Psoas muscle (tissue), 8 donors: ENCODE results near the gene RPS6KL1. TPM values are rescaled to one million over a fixed set of nuclear protein-coding genes. Genes with fewer than 3 reads are reported as not detected.
A peak's percentile ranks its signal among the peaks of the same experiment; 100 is the strongest.

Experiments
- ATAC-seq, 4 donors: fragments of 200-7000 bp; cut with Tn5 transposase; one replicate each; pipeline ENCODE4 v1.9.1; 2020; ENCODE audit warnings: moderate library complexity in 3 of 4, mild to moderate bottlenecking in 2 of 4
- DNase-seq, 2 donors: peaks; one replicate each; pipeline ENCODE4 v3.0.0-alpha.2; 2020
- H3K27ac ChIP-seq: fragments of 200-600 bp; one replicate; pipeline ENCODE4 v1.8.0; 2022
- H3K27me3 ChIP-seq, 3 donors: fragments of 200-600 bp in 1 of 3; one replicate each; pipeline versions ENCODE4 v1.6.1 to v1.8.0; 2013 to 2022; ENCODE audit warnings: low read length in 2 of 3, mild to moderate bottlenecking in 2 of 3, moderate library complexity in 1 of 3; ENCODE audit not compliant: insufficient read depth in 3 of 3
- H3K36me3 ChIP-seq, 2 donors: fragments of 200-600 bp in 1 of 2; one replicate each; pipeline versions ENCODE4 v1.6.1 to v1.8.0; 2013 to 2022; ENCODE audit warnings: low read depth in 1 of 2, mild to moderate bottlenecking in 1 of 2, moderate library complexity in 1 of 2; ENCODE audit not compliant: insufficient read depth in 1 of 2
- H3K4me1 ChIP-seq: fragments of 200-600 bp; one replicate; pipeline ENCODE4 v1.8.0; 2022
- H3K4me3 ChIP-seq: fragments of 200-600 bp; one replicate; pipeline ENCODE4 v1.8.0; 2022; ENCODE audit warnings: mild to moderate bottlenecking
- H3K9me3 ChIP-seq: fragments of 200-600 bp; one replicate; pipeline ENCODE4 v1.8.0; 2022
- WGBS, 3 donors: extraction: QIAGEN DNeasy Blood & Tissue Kit; methylation state at CpG; one replicate each; pipeline versions ENCODE4 v1.1.6 to v1.1.7; 2013; 5-methylcytosine and 5-hydroxymethylcytosine counted together
- intact Hi-C, 2 donors: fragments of 100-400 bp; cut with DNase I; formaldehyde crosslinking; loops; one replicate each; pipeline versions ENCODE4 v1.11.0 to v1.14.2; 2022
- polyA plus RNA-seq, 3 donors: library from polyadenylated mRNA; stranded (reverse); fragments of 200-250 nt; gene quantifications; one replicate each; pipeline ENCODE4 v1.2.3, GENCODE V29; 2013
- total RNA-seq, 4 donors: library from RNA; stranded (reverse); fragmentation: NEBNext Ultra II Directional in 2 of 4; extraction: Animal tissue kit (Norgen Biotek cat#: 25700) in 2 of 4; gene quantifications; one replicate each; pipeline versions ENCODE4 v1.2.1 to v1.2.4, GENCODE V29; 2021 to 2023
- TF ChIP-seq, protein P1 (sequence below): fragments of 200-600 bp; IDR thresholded peaks from one replicate; pipeline ENCODE4 v1.8.0; 2022; ENCODE audit warnings: antibody characterized with exemption
- donor health status: healthy with polysubstance abuse.
- donor health status: DM: no; HTN: no; CAD: no; lungs with moderate emphysema.
- donor health status: Bipolar disorder and iron deficiency.
- donor health status: healthy.
- donor health status: DM: yes; HTN: yes; CAD: no.
- donor health status: DM: no; HTN: no; CAD: no.
- donor health status: DM: no; HTN: no; CAD: no.
- donor health status: DM: yes; HTN: yes; CAD: no.

RPS6KL1 gene
- total and polyA plus RNA-seq, 7 donors, result 9.4 to 34.1 (median 25.6) TPM

- Histone ChIP-seq H3K4me3 (no peak overlapping the region), H3K9me3 (no peaks in the 10 kb centered on the region), H3K27ac (no peak overlapping the region), H3K4me1 (peaks cover 15% of the 10 kb centered on the region), H3K36me3 (peaks cover 10 to 51% of the 10 kb centered on the region in 2 donors), H3K27me3 (no peaks in the 10 kb centered on the region)
- DNase-seq (no peak), ATAC-seq (peak in 1 of 4 donors; percentile 2)
- WGBS, 3 donors, result 71 to 82% (median 82%) methylated on average over 6 of the region's 6 CpGs
- intact Hi-C loops, result loop anchor here in 1 of 2 donors (5.0 kb wide), 1 partner anchor 43 kb away; no protein-coding TSS in a partner anchor
- TF ChIP-seq, protein P1, sequence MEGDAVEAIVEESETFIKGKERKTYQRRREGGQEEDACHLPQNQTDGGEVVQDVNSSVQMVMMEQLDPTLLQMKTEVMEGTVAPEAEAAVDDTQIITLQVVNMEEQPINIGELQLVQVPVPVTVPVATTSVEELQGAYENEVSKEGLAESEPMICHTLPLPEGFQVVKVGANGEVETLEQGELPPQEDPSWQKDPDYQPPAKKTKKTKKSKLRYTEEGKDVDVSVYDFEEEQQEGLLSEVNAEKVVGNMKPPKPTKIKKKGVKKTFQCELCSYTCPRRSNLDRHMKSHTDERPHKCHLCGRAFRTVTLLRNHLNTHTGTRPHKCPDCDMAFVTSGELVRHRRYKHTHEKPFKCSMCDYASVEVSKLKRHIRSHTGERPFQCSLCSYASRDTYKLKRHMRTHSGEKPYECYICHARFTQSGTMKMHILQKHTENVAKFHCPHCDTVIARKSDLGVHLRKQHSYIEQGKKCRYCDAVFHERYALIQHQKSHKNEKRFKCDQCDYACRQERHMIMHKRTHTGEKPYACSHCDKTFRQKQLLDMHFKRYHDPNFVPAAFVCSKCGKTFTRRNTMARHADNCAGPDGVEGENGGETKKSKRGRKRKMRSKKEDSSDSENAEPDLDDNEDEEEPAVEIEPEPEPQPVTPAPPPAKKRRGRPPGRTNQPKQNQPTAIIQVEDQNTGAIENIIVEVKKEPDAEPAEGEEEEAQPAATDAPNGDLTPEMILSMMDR, result no peak
Observed at GRCh38 chr14:74904635-74905503, 18.2 kb downstream of the RPS6KL1 start.

DNA sequence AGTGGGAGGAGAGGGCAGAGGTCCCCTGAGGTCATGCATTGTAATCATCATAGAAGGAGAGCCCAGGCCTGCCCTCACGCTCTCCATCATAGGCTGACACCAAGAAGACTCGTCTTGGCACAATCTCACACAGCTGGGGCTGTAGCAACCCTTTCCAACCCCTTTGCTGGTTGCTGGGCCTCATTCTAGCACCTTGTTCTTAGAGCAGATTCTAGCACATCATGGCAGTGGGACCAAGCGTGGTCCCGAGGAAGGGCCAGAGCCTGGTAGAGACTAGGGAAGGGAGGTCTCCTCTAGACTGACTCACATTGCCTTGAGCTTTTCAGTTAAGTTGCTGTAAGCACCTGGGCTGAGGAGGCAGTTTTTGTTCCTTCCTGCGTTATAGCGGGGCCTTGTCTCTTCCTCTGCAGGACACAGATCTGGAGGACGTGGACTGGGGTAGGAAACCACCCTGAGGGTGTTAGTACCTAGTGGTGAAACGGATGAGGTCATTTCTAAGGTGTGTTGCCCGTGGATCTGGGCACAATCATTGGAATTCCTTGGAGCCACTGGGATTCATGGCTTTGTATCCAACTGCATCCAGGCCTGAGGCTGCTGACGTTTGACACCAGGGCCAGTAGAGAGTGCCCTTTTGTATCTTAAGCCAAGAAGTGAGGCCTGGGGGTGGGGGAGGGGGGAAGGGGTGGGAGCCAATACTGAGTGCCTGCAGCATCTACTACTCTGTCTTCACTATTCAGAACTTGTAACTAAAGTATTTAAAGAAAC is 19.9 kb downstream of the RPS6KL1 start:
- H3K4me1 ChIP-seq, result peaks cover 15% of the 10 kb centered on the region
- intact Hi-C loops, result no loop called here
- H3K36me3 ChIP-seq, result peaks cover 24 to 69% of the 10 kb centered on the region in 2 donors
- H3K4me3 ChIP-seq, result no peak overlapping the region
- no peaks in the 10 kb centered on the region for H3K9me3 ChIP-seq
- no peak overlapping the region for H3K27ac ChIP-seq
- 62 to 74% (median 66%) methylated on average over 10 of the region's 10 CpGs for WGBS, 3 donors
- DNase-seq (no peak), ATAC-seq (no peak)
- no peaks in the 10 kb centered on the region for H3K27me3 ChIP-seq
- TF ChIP-seq, protein P1, result no peak

DNA sequence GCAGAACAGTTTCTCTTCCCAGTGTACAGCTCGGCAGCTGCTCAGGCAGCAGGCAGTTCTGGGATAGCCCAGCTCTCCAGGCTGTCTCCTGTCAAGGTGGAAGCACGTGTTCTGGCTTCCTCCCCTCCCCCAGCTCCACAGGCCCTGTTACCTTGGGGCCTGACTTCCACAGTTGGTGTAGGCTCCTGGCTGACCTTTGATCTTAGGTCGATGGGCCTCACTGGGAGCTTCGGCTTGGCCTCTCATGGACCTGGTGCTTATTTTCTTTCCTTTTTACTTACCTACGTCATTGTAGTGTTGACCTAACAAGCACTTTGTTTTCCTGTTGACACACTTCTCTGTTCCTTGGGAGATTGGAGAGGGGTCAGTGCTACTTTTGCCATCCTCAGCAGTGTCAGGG is 24.4 kb downstream of the RPS6KL1 start:
- intact Hi-C loops, result no loop called here
- WGBS, 3 donors, result 80 to 83% (median 82%) methylated on average over 5 of the region's 5 CpGs
- DNase-seq, result no peak
- TF ChIP-seq, protein P1, result no peak
- Histone ChIP-seq H3K27me3 (no peaks in the 10 kb centered on the region), H3K36me3 (peaks cover 40 to 100% of the 10 kb centered on the region in 2 donors), H3K4me1 (no peaks in the 10 kb centered on the region), H3K27ac (no peak overlapping the region), H3K9me3 (no peaks in the 10 kb centered on the region), H3K4me3 (no peak overlapping the region)
- ATAC-seq, result no peak

DNA sequence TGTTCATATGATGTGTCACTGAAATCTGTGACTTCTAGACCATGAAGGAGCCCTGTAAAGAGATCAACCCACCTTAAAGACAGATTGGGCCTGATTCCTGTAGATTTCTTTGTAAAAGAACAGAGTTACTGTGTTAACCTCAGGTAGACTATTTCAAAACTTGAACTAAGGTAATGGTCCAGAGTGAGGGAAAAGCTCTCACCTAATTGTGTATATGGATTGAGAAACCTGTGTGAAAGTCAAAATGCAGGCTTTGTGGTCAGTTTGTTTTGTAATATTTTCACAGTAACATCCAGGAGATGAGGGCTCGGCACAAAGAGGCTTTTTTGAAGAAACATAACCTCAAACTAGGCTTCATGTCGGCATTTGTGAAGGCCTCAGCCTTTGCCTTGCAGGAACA is 25.0 kb downstream of the RPS6KL1 start:
- no peak overlapping the region for H3K27ac ChIP-seq
- H3K9me3 ChIP-seq, result no peaks in the 10 kb centered on the region
- no peak for DNase-seq
- no peak overlapping the region for H3K4me3 ChIP-seq
- peaks cover 46 to 100% of the 10 kb centered on the region in 2 donors for H3K36me3 ChIP-seq
- H3K27me3 ChIP-seq, result no peaks in the 10 kb centered on the region
- WGBS, 3 donors, result 89 to 97% (median 96%) methylated on average over 2 of the region's 2 CpGs
- TF ChIP-seq, protein P1, result no peak
- no peaks in the 10 kb centered on the region for H3K4me1 ChIP-seq
- ATAC-seq, result no peak
- intact Hi-C loops, result no loop called here
